HUES48 (cell line): ENCODE measurements around the gene IGSF9B.

Experiments
- H3K27ac ChIP-seq: one replicate; pipeline ENCODE4 v1.7.0; 2013; ENCODE audit warnings: low read depth, low read length, inconsistent platforms
- H3K27me3 ChIP-seq: 2 replicates; pipeline ENCODE4 v1.6.1; 2013; ENCODE audit warnings: mild to moderate bottlenecking, low read length; ENCODE audit not compliant: control insufficient read depth, insufficient read depth
- H3K36me3 ChIP-seq: 2 replicates; pipeline ENCODE4 v1.6.1; 2013; ENCODE audit warnings: low read length; ENCODE audit not compliant: control insufficient read depth, insufficient read depth
- H3K4me1 ChIP-seq: 2 replicates; pipeline ENCODE4 v1.6.1; 2013; ENCODE audit warnings: mild to moderate bottlenecking, low read length; ENCODE audit not compliant: control insufficient read depth, insufficient read depth
- H3K4me3 ChIP-seq: 2 replicates; pipeline ENCODE4 v1.5.1; 2013; ENCODE audit warnings: mild to moderate bottlenecking, low read depth, low read length
- H3K9ac ChIP-seq: 2 replicates; pipeline ENCODE4 v1.6.1; 2013; ENCODE audit warnings: mild to moderate bottlenecking, low read depth, low read length, moderate library complexity
- H3K9me3 ChIP-seq: 2 replicates; pipeline ENCODE4 v1.6.1; 2013; ENCODE audit warnings: low read length; ENCODE audit not compliant: control insufficient read depth, insufficient read depth

Gene IGSF9B

DNA sequence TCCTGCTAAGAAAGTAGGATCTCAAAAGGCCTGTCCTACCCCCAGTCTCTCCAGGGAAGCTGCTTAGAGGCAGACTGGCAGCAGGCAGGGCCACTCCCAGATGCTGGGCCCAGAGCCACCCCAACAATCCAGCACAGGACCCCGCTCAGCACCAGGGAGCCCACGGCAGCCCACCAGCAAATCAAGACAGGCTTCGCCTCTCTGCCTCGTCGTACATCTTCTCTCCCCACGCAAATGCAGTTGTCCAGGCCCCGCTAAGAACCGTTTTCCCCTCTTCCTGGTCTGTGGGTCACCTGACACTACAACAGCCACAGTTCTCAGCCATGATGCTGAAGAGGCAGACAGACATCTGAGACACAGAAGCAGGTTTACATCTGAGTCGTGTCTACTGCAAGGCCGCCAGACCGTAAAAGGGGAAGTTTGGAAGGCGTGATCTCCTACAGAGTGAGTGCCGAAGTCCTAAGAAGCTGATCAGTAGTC, 51.1 kb downstream of the IGSF9B start:
- Histone ChIP-seq H3K9me3 (no peaks in the 10 kb centered on the region), H3K9ac (no peak overlapping the region), H3K4me1 (no peaks in the 10 kb centered on the region), H3K27ac (no peak overlapping the region), H3K27me3 (no peaks in the 10 kb centered on the region), H3K36me3 (peaks cover 58% of the 10 kb centered on the region), H3K4me3 (no peak overlapping the region)

DNA sequence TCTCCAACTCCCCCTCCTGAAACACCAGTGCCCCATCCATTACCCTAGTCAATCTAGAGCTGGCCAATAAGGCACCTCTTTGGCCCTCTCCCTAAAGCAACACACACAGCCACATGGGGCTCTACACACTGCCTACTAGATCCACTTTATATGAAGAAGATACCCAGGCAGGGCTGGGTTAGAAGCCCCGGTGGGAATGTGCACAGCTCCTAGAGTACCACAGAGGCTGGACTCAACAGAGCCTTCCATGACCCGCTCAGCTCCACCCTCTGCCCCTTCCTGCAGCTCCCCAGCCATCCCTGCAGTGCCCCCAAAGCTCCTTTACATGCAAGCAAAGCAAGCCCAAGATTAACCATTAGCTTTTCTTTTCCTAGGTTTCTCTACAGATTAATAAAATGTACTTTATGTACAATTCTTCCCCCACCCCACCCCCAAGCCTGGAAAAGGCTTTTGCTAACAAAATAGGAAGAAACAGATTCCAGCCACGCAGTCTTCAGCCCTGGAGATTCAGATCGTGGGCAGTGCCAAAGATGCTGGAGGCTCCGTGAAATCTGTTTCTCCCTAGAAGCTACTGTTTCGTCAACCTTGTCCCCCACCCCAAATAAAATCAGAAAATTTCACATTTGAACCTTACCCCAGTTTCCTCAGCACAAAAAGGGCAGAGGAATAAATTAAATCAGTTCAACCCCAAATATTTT, 51.8 kb downstream of the IGSF9B start:
- H3K4me1 ChIP-seq = no peaks in the 10 kb centered on the region
- H3K4me3 ChIP-seq = no peak overlapping the region
- H3K27ac ChIP-seq = no peak overlapping the region
- H3K9ac ChIP-seq = no peak overlapping the region
- H3K36me3 ChIP-seq = peaks cover 56% of the 10 kb centered on the region
- H3K9me3 ChIP-seq = no peaks in the 10 kb centered on the region
- no peaks in the 10 kb centered on the region for H3K27me3 ChIP-seq

DNA sequence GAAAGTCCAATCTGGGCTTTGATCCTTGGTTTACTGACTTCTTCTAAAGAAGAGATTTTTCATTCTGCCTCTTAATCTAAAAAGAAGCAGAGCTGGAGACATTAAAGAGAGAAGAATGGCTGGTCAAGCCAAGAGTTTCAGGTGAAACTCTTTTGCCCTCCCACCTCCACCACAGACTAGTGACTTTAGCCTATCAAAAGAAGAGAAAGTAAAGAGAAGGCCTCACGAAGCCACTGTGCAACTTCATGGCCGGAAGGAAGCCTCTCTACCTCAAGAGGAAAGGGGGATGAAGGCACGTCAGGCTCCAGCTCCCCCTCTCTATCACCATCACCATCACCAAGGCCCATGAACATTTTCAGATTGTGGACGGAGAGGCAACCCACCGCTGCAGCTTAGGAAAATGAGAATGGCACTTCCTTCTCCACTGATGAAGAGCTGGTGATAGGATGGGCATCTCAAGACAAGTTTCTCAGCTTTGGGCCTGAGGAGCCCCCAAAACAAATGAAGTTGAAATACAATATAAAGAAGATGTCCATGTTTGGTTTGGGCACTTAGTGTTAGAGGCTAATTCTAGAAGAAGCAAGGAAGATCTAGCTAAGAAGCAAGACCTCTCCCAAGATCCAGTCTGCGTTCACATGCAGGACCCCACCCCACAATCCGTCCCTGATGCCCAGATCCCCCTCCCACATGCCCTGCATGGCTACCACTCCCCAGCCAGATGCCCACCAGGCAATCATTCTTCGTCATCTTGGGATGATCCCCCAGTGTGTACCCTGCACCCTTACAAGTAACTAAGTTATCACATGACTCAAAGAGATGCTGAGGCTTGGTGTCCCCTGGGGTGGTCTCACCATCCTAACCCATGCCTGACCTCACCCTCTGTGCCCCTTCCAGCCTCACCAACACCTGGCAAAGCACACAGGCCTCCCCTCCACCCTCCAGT, 52.6 kb downstream of the IGSF9B start:
- Histone ChIP-seq H3K4me1 (no peaks in the 10 kb centered on the region), H3K9me3 (no peaks in the 10 kb centered on the region), H3K27ac (no peak overlapping the region), H3K27me3 (no peaks in the 10 kb centered on the region), H3K9ac (no peak overlapping the region), H3K36me3 (peaks cover 54% of the 10 kb centered on the region), H3K4me3 (no peak overlapping the region)

DNA sequence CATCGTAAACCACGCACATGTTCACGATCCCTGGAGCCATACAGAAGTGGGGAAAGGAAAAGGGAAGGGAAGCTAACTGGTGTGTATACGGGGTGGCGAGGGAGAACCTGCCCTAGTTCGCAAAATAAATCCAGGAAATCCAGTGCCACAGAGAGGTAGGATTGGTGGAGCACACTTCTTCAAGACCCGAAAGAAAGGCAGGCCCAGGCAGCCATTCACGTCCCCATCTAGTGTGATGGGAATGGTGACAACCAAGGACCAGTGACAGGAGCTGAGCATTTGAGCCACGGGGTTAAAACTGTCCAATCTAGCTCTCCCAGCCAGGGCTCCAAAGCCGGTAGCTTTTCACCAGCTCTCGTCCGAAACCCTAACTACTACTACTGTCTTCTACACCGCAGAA, 53.7 kb downstream of the IGSF9B start:
- H3K27ac ChIP-seq = no peak overlapping the region
- peaks cover 9% of the 10 kb centered on the region for H3K4me1 ChIP-seq
- no peaks in the 10 kb centered on the region for H3K9me3 ChIP-seq
- H3K4me3 ChIP-seq = no peak overlapping the region
- H3K27me3 ChIP-seq = no peaks in the 10 kb centered on the region
- H3K36me3 ChIP-seq = peaks cover 43% of the 10 kb centered on the region
- no peak overlapping the region for H3K9ac ChIP-seq

DNA sequence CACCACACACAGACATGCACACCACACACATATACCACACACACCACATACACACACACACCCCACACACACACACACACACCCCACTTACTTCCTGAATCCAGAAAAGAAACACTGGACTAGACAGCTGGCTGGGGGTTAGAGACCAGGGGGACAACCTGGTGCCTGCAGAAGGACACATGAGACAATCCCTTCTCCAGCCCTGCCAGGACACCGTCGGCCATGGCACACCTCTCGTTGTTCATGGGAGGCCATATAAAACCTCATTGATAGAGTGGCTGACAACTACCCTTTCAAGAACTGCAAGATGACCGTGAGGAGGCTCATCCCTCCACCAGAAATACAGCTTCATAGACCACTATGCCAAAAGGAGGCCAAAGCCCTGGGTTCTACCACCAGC, 54.3 kb downstream of the IGSF9B start:
- H3K9ac ChIP-seq = no peak overlapping the region
- H3K27ac ChIP-seq = no peak overlapping the region
- no peak overlapping the region for H3K4me3 ChIP-seq
- H3K36me3 ChIP-seq = peaks cover 38% of the 10 kb centered on the region
- H3K9me3 ChIP-seq = no peaks in the 10 kb centered on the region
- H3K27me3 ChIP-seq = no peaks in the 10 kb centered on the region
- H3K4me1 ChIP-seq = peaks cover 10% of the 10 kb centered on the region

DNA sequence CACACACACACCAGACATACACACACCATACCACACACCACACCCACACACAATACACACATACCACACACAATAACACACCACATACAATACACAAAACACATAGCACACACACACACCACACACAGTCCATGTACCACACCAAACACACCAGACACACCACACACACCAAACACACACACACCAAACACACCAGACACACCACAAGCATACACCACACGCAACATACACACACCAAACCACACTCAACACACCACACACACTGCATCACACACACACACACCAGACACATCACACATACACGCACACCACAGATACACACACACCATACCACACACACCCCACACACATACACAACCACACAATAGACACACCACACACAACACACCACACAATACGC, 54.8 kb downstream of the IGSF9B start:
- H3K4me3 ChIP-seq = no peak overlapping the region
- peaks cover 10% of the 10 kb centered on the region for H3K4me1 ChIP-seq
- no peak overlapping the region for H3K27ac ChIP-seq
- no peak overlapping the region for H3K9ac ChIP-seq
- H3K27me3 ChIP-seq = no peaks in the 10 kb centered on the region
- H3K36me3 ChIP-seq = peaks cover 36% of the 10 kb centered on the region
- no peaks in the 10 kb centered on the region for H3K9me3 ChIP-seq

DNA sequence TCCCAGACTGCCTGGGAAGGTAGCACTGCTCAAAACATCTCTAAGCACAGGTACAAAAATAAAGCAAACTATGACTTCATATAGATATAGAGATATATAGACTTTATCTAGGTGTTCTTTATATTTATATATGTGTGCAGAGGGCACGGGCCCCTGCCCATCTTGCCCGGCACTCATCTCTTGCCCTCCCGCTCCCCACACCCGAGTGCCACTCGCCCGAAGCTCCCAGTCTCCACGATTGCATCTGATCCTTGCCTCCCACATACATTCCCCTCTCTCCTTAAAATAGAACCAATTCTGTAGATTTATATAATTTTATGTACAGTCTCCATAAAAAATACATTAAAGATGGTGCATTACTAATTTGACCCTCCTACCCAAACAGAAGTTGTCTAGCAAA, 55.5 kb downstream of the IGSF9B start:
- H3K27me3 ChIP-seq = no peaks in the 10 kb centered on the region
- H3K9ac ChIP-seq = no peak overlapping the region
- H3K9me3 ChIP-seq = no peaks in the 10 kb centered on the region
- H3K4me1 ChIP-seq = peaks cover 13% of the 10 kb centered on the region
- H3K36me3 ChIP-seq = peaks cover 30% of the 10 kb centered on the region
- H3K4me3 ChIP-seq = no peak overlapping the region
- H3K27ac ChIP-seq = no peak overlapping the region

DNA sequence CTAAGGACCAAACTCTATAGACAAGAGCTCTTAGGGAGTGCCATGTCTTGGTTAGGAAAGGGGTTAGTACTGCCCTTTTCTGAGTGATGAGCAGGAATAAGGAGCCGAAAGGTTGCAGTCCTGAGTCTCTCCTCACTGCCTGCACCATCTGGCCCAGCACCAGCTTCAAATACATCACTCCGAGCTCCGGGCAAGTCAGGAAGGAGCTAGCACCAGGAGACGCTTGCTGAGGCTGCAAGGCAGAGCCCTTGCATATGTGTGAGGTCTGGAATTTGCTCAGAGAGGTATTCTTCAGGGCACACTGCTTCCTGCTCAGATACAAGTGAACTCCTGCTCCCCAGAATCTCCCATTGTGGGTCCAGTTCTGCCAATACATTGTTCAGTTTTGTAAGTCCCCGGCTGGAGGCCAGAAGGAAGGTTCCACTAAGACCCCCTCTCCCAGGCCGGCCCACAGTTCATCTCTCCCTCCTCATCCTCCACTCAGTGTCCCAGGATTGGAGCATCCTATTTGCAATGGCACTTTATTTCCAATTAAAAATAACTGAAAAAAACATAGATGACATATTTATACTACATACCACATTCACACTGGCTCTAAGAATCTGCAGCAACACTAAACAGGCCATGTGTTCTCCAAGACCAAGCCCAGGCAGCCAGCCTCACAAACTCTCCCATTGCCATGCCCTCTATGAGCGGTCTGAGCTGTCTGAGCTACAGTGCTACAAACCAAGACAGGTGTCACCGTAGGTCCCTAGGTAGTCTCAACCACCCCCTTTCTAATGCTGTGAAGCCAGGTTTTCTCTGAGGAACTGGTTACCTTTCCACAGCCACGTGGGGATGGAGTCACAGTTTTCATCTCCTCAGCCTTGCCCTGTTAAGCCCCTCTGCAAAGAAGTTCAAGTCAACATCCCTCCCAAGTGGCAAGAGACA, 56.3 kb downstream of the IGSF9B start:
- Histone ChIP-seq H3K4me3 (no peak overlapping the region), H3K27ac (no peak overlapping the region), H3K36me3 (peaks cover 24% of the 10 kb centered on the region), H3K9ac (no peak overlapping the region), H3K4me1 (peaks cover 21% of the 10 kb centered on the region), H3K27me3 (no peaks in the 10 kb centered on the region), H3K9me3 (no peaks in the 10 kb centered on the region)

DNA sequence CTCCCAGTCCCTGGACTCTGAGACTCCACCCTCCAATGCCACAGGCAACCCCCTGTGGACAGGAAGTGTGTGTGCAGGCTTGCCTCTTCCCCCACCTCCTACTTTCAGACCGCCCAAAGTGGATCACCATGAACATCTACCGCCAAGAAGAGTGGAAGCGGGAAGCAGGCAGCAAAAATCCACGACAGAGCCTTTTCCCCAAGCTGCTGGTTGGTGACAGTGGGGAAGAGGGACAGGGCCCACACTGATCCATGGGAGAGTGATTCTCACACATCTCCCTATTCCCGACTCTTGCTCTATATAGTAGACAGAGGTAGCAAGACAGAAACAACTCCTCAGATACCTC, 58.0 kb downstream of the IGSF9B start:
- Histone ChIP-seq H3K4me1 (peaks cover 34% of the 10 kb centered on the region), H3K27ac (no peak overlapping the region), H3K9me3 (no peaks in the 10 kb centered on the region), H3K4me3 (no peak overlapping the region), H3K36me3 (peaks cover 21% of the 10 kb centered on the region), H3K27me3 (no peaks in the 10 kb centered on the region), H3K9ac (no peak overlapping the region)

DNA sequence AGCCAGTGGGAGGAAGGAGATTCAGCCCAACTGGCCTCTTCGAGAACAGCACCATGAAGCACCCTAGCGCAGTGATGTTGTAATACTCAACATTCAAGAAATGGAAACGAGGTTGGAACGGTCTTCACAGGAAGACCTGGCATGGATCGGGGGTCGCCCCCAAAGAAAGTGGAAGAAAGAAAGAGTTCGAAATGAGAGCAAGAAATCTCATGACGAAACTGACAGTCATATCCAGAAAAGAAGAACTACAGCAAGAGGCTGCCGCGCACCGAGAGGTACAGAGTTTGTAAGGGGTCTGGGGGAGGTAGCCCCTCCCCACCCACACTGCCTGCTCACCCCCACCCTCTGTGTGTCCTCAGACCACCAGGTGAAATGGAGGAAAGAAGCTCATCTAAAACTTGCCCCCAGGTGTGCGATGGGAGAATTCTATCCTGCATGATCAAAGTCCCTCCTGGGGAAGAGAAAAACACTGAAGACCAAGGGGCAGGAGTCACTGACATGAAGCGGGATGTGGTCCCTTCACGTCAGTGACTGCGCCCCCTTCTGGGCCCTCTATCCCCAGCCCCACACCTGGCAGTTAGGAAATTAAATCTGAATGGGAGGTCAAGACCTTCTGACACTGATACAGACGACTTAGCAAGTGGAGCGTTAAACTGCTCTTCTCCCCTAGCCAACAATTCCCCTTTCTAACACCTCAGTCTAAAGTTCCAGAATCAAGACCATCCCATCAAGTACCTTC, 58.6 kb downstream of the IGSF9B start:
- Histone ChIP-seq H3K27me3 (no peaks in the 10 kb centered on the region), H3K4me1 (peaks cover 34% of the 10 kb centered on the region), H3K4me3 (no peak overlapping the region), H3K9ac (no peak overlapping the region), H3K36me3 (peaks cover 17% of the 10 kb centered on the region), H3K27ac (no peak overlapping the region), H3K9me3 (no peaks in the 10 kb centered on the region)
